ENCODE measurements around the gene TMSB15B. TPM values are rescaled to one million over a fixed set of nuclear protein-coding genes. Genes with fewer than 3 reads are reported as not detected.
"Not testable (repeated sequence)": the region's sequence is repeated elsewhere in the genome, so short reads cannot be mapped to it uniquely, and the experiment has no call there.

The TMSB15B gene
- total RNA-seq, 1 donor from 2014 or later, result 68.6 TPM

GRCh38 chrX:103949506-103949905 lies 12.9 kb upstream of the TMSB15B start:
- Mint-ChIP-seq H3K9me3 (ENCODE audit: unreplicated experiment) (no peaks in the 10 kb centered on the region), H3K36me3 (ENCODE audit: unreplicated experiment) (no peaks in the 10 kb centered on the region), H3K4me1 (ENCODE audit: low read depth, unreplicated experiment) (no peaks in the 10 kb centered on the region), H3K27me3 (ENCODE audit: unreplicated experiment) (no peaks in the 10 kb centered on the region), H3K4me3 (ENCODE audit: unreplicated experiment) (no peak overlapping the region), H3K27ac (ENCODE audit: unreplicated experiment) (no peak overlapping the region)
- DNase-seq, result no peak
- TF ChIP-seq CTCF (IDR thresholded peaks at IDR 0.05; ENCODE audit: partially characterized antibody, unreplicated experiment), result no peak

GRCh38 chrX:103953353-103953752 lies 9.1 kb upstream of the TMSB15B start:
- Mint-ChIP-seq H3K36me3 (ENCODE audit: unreplicated experiment) (no peaks in the 10 kb centered on the region), H3K4me1 (ENCODE audit: low read depth, unreplicated experiment) (no peaks in the 10 kb centered on the region), H3K4me3 (ENCODE audit: unreplicated experiment) (no peak overlapping the region), H3K9me3 (ENCODE audit: unreplicated experiment) (no peaks in the 10 kb centered on the region), H3K27me3 (ENCODE audit: unreplicated experiment) (no peaks in the 10 kb centered on the region), H3K27ac (ENCODE audit: unreplicated experiment) (no peak overlapping the region)
- DNase-seq, result no peak
- TF ChIP-seq CTCF (IDR thresholded peaks at IDR 0.05; ENCODE audit: partially characterized antibody, unreplicated experiment), result no peak

- TF ChIP-seq CTCF (IDR thresholded peaks at IDR 0.05; ENCODE audit: partially characterized antibody, unreplicated experiment), result no peak
Measured at GRCh38 chrX:103954259-103954658, 8.2 kb upstream of the TMSB15B start.

GRCh38 chrX:103960599-103960998 lies 1.8 kb upstream of the TMSB15B start:
- not testable (repeated sequence) for H3K36me3 Mint-ChIP-seq (ENCODE audit: unreplicated experiment); H3K4me1 Mint-ChIP-seq (ENCODE audit: low read depth, unreplicated experiment); H3K9me3 Mint-ChIP-seq (ENCODE audit: unreplicated experiment); H3K27me3 Mint-ChIP-seq (ENCODE audit: unreplicated experiment); H3K27ac Mint-ChIP-seq (ENCODE audit: unreplicated experiment); DNase-seq; H3K4me3 Mint-ChIP-seq (ENCODE audit: unreplicated experiment)

More at GRCh38 chrX:103954259-103954658, 8.2 kb upstream of the TMSB15B start:
- DNase-seq, result no peak
- Mint-ChIP-seq H3K4me1 (ENCODE audit: low read depth, unreplicated experiment) (no peaks in the 10 kb centered on the region), H3K27me3 (ENCODE audit: unreplicated experiment) (no peaks in the 10 kb centered on the region), H3K9me3 (ENCODE audit: unreplicated experiment) (no peaks in the 10 kb centered on the region), H3K4me3 (ENCODE audit: unreplicated experiment) (no peak overlapping the region), H3K36me3 (ENCODE audit: unreplicated experiment) (no peaks in the 10 kb centered on the region), H3K27ac (ENCODE audit: unreplicated experiment) (no peak overlapping the region)

GRCh38 chrX:103983508-103983907 lies 21.1 kb downstream of the TMSB15B start:
- H3K4me1 Mint-ChIP-seq (ENCODE audit: low read depth, unreplicated experiment); H3K27ac Mint-ChIP-seq (ENCODE audit: unreplicated experiment): not testable (repeated sequence)

GRCh38 chrX:103999234-103999633 lies 36.8 kb downstream of the TMSB15B start:
- no peak for TF ChIP-seq CTCF (IDR thresholded peaks at IDR 0.05; ENCODE audit: partially characterized antibody, unreplicated experiment)
- DNase-seq, result no peak
- Mint-ChIP-seq H3K27me3 (ENCODE audit: unreplicated experiment) (no peaks in the 10 kb centered on the region), H3K36me3 (ENCODE audit: unreplicated experiment) (no peaks in the 10 kb centered on the region), H3K4me3 (ENCODE audit: unreplicated experiment) (no peak overlapping the region), H3K4me1 (ENCODE audit: low read depth, unreplicated experiment) (no peaks in the 10 kb centered on the region), H3K9me3 (ENCODE audit: unreplicated experiment) (peaks cover 1% of the 10 kb centered on the region), H3K27ac (ENCODE audit: unreplicated experiment) (no peak overlapping the region)

More at GRCh38 chrX:103983508-103983907, 21.1 kb downstream of the TMSB15B start:
- H3K9me3 Mint-ChIP-seq (ENCODE audit: unreplicated experiment); H3K36me3 Mint-ChIP-seq (ENCODE audit: unreplicated experiment); H3K27me3 Mint-ChIP-seq (ENCODE audit: unreplicated experiment); H3K4me3 Mint-ChIP-seq (ENCODE audit: unreplicated experiment); DNase-seq: not testable (repeated sequence)

Data from glutamatergic neuron (in vitro differentiated cells).